Measurements from ENCODE around the gene TMEM52. TPM values are rescaled to one million over a fixed set of nuclear protein-coding genes. Genes with fewer than 3 reads are reported as not detected.

Gene TMEM52
- total and polyA plus RNA-seq, 2 of the 13 experiments (the other 11 are each of a cell fraction or from before 2014, with no cell fraction given) = 13.2 to 18.7 TPM

GRCh38 chr1:1954831-1955441 lies 35.9 kb upstream of the TMEM52 start (continued):
- TF ChIP-seq, protein P1, sequence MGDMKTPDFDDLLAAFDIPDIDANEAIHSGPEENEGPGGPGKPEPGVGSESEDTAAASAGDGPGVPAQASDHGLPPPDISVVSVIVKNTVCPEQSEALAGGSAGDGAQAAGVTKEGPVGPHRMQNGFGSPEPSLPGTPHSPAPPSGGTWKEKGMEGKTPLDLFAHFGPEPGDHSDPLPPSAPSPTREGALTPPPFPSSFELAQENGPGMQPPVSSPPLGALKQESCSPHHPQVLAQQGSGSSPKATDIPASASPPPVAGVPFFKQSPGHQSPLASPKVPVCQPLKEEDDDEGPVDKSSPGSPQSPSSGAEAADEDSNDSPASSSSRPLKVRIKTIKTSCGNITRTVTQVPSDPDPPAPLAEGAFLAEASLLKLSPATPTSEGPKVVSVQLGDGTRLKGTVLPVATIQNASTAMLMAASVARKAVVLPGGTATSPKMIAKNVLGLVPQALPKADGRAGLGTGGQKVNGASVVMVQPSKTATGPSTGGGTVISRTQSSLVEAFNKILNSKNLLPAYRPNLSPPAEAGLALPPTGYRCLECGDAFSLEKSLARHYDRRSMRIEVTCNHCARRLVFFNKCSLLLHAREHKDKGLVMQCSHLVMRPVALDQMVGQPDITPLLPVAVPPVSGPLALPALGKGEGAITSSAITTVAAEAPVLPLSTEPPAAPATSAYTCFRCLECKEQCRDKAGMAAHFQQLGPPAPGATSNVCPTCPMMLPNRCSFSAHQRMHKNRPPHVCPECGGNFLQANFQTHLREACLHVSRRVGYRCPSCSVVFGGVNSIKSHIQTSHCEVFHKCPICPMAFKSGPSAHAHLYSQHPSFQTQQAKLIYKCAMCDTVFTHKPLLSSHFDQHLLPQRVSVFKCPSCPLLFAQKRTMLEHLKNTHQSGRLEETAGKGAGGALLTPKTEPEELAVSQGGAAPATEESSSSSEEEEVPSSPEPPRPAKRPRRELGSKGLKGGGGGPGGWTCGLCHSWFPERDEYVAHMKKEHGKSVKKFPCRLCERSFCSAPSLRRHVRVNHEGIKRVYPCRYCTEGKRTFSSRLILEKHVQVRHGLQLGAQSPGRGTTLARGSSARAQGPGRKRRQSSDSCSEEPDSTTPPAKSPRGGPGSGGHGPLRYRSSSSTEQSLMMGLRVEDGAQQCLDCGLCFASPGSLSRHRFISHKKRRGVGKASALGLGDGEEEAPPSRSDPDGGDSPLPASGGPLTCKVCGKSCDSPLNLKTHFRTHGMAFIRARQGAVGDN (CRISPR knock-in tag; IDR thresholded peaks at IDR 0.05) = no peak
- TF ChIP-seq TRIM24 (CRISPR knock-in tag; IDR thresholded peaks at IDR 0.05) (peak; percentile 44; the same call in 1 of the 2 replicates), ELF1 (CRISPR knock-in tag; IDR thresholded peaks at IDR 0.05) (peak; percentile 43; the same call in 1 of the 2 replicates), ETV6 (CRISPR knock-in tag; conservative IDR thresholded peaks at IDR 0.05) (peak; percentile 65; the same call in 1 of the 2 replicates), CREBL2 (CRISPR knock-in tag; IDR thresholded peaks at IDR 0.05; ENCODE audit: borderline replicate concordance) (no peak), ISX (CRISPR knock-in tag; conservative IDR thresholded peaks at IDR 0.05) (no peak), NRL (CRISPR knock-in tag; IDR thresholded peaks at IDR 0.05; ENCODE audit: borderline replicate concordance) (peak; percentile 49; the same call in 1 of the 2 replicates), ZNF839 (CRISPR knock-in tag; IDR thresholded peaks at IDR 0.05; ENCODE audit: borderline replicate concordance) (peak; percentile 13; the same call in 1 of the 2 replicates), HNRNPK (IDR thresholded peaks at IDR 0.05; ENCODE audit: low read depth, low read length, poor library complexity, severe bottlenecking) (no peak), CBX2 (IDR thresholded peaks at IDR 0.05; ENCODE audit: low read depth, low read length) (no peak), CBX2 (CRISPR knock-in tag; IDR thresholded peaks at IDR 0.05; ENCODE audit: low read depth) (no peak), MYNN (CRISPR knock-in tag; IDR thresholded peaks at IDR 0.05; ENCODE audit: low read depth) (no peak), ZNF724P (CRISPR knock-in tag; IDR thresholded peaks at IDR 0.05; ENCODE audit: borderline replicate concordance) (no peak), KDM2A (CRISPR knock-in tag; IDR thresholded peaks at IDR 0.05; ENCODE audit: borderline replicate concordance, low read depth) (peak; percentile 31; the same call in 1 of the 2 replicates), GABPA (IDR thresholded peaks at IDR 0.05; ENCODE audit: low read depth, low read length) (peak; percentile 70), GABPA (CRISPR knock-in tag; IDR thresholded peaks at IDR 0.05; ENCODE audit: low read depth) (peak; percentile 86), NFKB2 (CRISPR knock-in tag; IDR thresholded peaks at IDR 0.05; ENCODE audit: borderline replicate concordance) (no peak), STAG1 (CRISPR knock-in tag; IDR thresholded peaks at IDR 0.05) (peak; percentile 27), TARDBP (CRISPR knock-in tag; IDR thresholded peaks at IDR 0.05) (0 out of 2 replicates have a peak, but pooled peaks have one; percentile 42), KAT7 (CRISPR knock-in tag; IDR thresholded peaks at IDR 0.05; ENCODE audit: borderline replicate concordance) (no peak), ZBTB38 (CRISPR knock-in tag; IDR thresholded peaks at IDR 0.05) (peak; percentile 76)
- TF ChIP-seq, protein P2, sequence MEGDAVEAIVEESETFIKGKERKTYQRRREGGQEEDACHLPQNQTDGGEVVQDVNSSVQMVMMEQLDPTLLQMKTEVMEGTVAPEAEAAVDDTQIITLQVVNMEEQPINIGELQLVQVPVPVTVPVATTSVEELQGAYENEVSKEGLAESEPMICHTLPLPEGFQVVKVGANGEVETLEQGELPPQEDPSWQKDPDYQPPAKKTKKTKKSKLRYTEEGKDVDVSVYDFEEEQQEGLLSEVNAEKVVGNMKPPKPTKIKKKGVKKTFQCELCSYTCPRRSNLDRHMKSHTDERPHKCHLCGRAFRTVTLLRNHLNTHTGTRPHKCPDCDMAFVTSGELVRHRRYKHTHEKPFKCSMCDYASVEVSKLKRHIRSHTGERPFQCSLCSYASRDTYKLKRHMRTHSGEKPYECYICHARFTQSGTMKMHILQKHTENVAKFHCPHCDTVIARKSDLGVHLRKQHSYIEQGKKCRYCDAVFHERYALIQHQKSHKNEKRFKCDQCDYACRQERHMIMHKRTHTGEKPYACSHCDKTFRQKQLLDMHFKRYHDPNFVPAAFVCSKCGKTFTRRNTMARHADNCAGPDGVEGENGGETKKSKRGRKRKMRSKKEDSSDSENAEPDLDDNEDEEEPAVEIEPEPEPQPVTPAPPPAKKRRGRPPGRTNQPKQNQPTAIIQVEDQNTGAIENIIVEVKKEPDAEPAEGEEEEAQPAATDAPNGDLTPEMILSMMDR (CRISPR knock-in tag; IDR thresholded peaks at IDR 0.05) = peak; percentile 46
